K562 (cell line): Measurements from ENCODE around the gene PGPEP1. TPM values are rescaled to one million over a fixed set of nuclear protein-coding genes. Genes with fewer than 3 reads are reported as not detected.

Source experiments
- FOXK1 ChIP-seq: sonication (generic); formaldehyde crosslinking; IDR thresholded peaks from 2 replicates; pipeline ENCODE4 v1.8.0; 2022; ENCODE audit warnings: missing genetic modification reagents, mild to moderate bottlenecking, borderline replicate concordance
- GTF2A2 ChIP-seq: IDR thresholded peaks from 2 replicates; pipeline ENCODE4 v1.6.1; 2016; ENCODE audit warnings: mild to moderate bottlenecking, missing genetic modification characterization, missing compliant biosample characterization
- HNRNPH1 ChIP-seq: fragments of 200-400 bp; formaldehyde crosslinking; optimal IDR thresholded peaks from 2 replicates; pipeline ENCODE3; 2017; ENCODE audit warnings: low read depth, mild to moderate bottlenecking, low read length, moderate library complexity
- MAFG ChIP-seq: fragments of 450-650 bp; conservative IDR thresholded peaks from 2 replicates; pipeline ENCODE4 v1.6.1; 2016; ENCODE audit warnings: missing genetic modification characterization, missing compliant biosample characterization
- MTA1 ChIP-seq: fragments of 450-650 bp; IDR thresholded peaks from 2 replicates; pipeline ENCODE4 v1.6.1; 2017; ENCODE audit warnings: borderline replicate concordance
- MTA2 ChIP-seq: fragments of 450-650 bp; IDR thresholded peaks from 2 replicates; pipeline ENCODE4 v1.6.1; 2016; ENCODE audit warnings: low read depth
- POLR2AphosphoS5 ChIP-seq: IDR thresholded peaks from 2 replicates; pipeline ENCODE4 v1.6.1; 2011; ENCODE audit warnings: mild to moderate bottlenecking, low read depth, low read length, moderate library complexity; ENCODE audit not compliant: control insufficient read depth, insufficient read depth
- POLR2B ChIP-seq: fragments of 450-650 bp; IDR thresholded peaks from 2 replicates; pipeline ENCODE4 v1.6.1; 2018; ENCODE audit warnings: low read depth; ENCODE audit not compliant: partially characterized antibody
- RBBP5 ChIP-seq: fragments of 200-600 bp; sonication (generic); IDR thresholded peaks from 2 replicates; pipeline ENCODE4 v1.6.1; 2012; ENCODE audit warnings: borderline replicate concordance, mild to moderate bottlenecking, low read length, control low read depth, inconsistent platforms; ENCODE audit not compliant: insufficient read depth, poor library complexity, severe bottlenecking
- SAFB2 ChIP-seq: fragments of 200-400 bp; formaldehyde crosslinking; IDR thresholded peaks from 2 replicates; pipeline ENCODE4 v1.6.1; 2018; ENCODE audit warnings: borderline replicate concordance, low read length, low read depth, moderate library complexity; ENCODE audit not compliant: severe bottlenecking
- SMAD3 ChIP-seq: fragments of 450-650 bp; formaldehyde crosslinking; conservative IDR thresholded peaks from 2 replicates; pipeline ENCODE4 v1.4.0; 2020; ENCODE audit warnings: mild to moderate bottlenecking
- SMARCB1 ChIP-seq: IDR thresholded peaks from 2 replicates; pipeline ENCODE4 v1.6.1; 2011; ENCODE audit warnings: improper control_type of control experiment, low read depth; ENCODE audit not compliant: insufficient read length
- SOX6 ChIP-seq: fragments of 450-650 bp; IDR thresholded peaks from 2 replicates; pipeline ENCODE4 v1.6.1; 2014; ENCODE audit warnings: mild to moderate bottlenecking
- TAF7 ChIP-seq: fragments of 450-650 bp; IDR thresholded peaks from 2 replicates; pipeline ENCODE4 v1.6.1; 2016; ENCODE audit warnings: missing genetic modification characterization, missing compliant biosample characterization
- TCFL5 ChIP-seq: fragments of 250-450 bp; sonication (Bioruptor Pico); conservative IDR thresholded peaks from 2 replicates; pipeline ENCODE4 v1.6.1; 2021; ENCODE audit warnings: mild to moderate bottlenecking, moderate library complexity, matching md5 sums
- VEZF1 ChIP-seq: fragments of 200-800 bp; sonication (Bioruptor generic); IDR thresholded peaks from 2 replicates; pipeline ENCODE4 v1.6.1; 2017; ENCODE audit warnings: missing genetic modification characterization, missing compliant biosample characterization
- ZNF165 ChIP-seq: fragments of 250-450 bp; sonication (Bioruptor Pico); IDR thresholded peaks from 2 replicates; pipeline ENCODE4 v1.4.0; 2020; ENCODE audit warnings: borderline replicate concordance
- ZNF518B ChIP-seq: fragments of 250-450 bp; sonication (Bioruptor Pico); IDR thresholded peaks from 2 replicates; pipeline ENCODE4 v1.5.0; 2021; ENCODE audit warnings: mild to moderate bottlenecking, moderate library complexity
- ZNF639 ChIP-seq, 2 experiments: fragments of 200-800 bp in 1 of 2; sonication (Bioruptor generic) in 1 of 2; sonication (generic) in 1 of 2; formaldehyde crosslinking in 1 of 2; IDR thresholded peaks in 1 of 2; conservative IDR thresholded peaks in 1 of 2; 2 replicates each; pipeline versions ENCODE4 v1.5.0 to v1.6.1; 2016 to 2020; ENCODE audit warnings: missing compliant biosample characterization in 1 of 2, missing genetic modification characterization in 1 of 2, missing genetic modification reagents in 1 of 2
- ZSCAN29 ChIP-seq: fragments of 450-650 bp; IDR thresholded peaks from 2 replicates; pipeline ENCODE4 v1.6.1; 2017
- polyA plus RNA-seq, 8 experiments: library from polyadenylated mRNA; depleted of rRNA in 4 of 8; stranded (reverse) in 5 of 8; unstranded in 3 of 8; fragments of >200 nt; fragmentation: Nextera tagmentation in 2 of 8; fragmentation: Illumina TruSeq in 1 of 8; extraction: Ambion mirVana in 2 of 8; extraction: Trizol in 1 of 8; gene quantifications; 2 replicates each; pipeline versions ENCODE4 v1.2.1 to v1.2.3, GENCODE V29; 2011 to 2014; ENCODE audit warnings: inconsistent platforms in 1 of 8, missing spikeins in 1 of 8
- total RNA-seq, 7 experiments: library from RNA; depleted of rRNA in 6 of 7; stranded (reverse); fragments of >200 nt in 6 of 7; fragmentation: Illumina TruSeq in 2 of 7; extraction: Trizol in 2 of 7; gene quantifications; 2 replicates each; pipeline versions ENCODE4 v1.2.1 to v1.2.3, GENCODE V29; 2011 to 2021; ENCODE audit warnings: low replicate concordance in 1 of 7

PGPEP1 gene
- total and polyA plus RNA-seq, 9 of the 15 experiments (the other 6 are each of a cell fraction or from before 2014, with no cell fraction given): 10.0 to 69.6 (median 33.5) TPM

- peak; percentile 41; the same call in 1 of the 2 replicates for TF ChIP-seq TAF7
- TF ChIP-seq ZSCAN29: no peak; the same call in 1 of the 2 replicates
- peak; percentile 59; the same call in 1 of the 2 replicates for TF ChIP-seq SMAD3
- TF ChIP-seq HNRNPH1: no peak
- no peak for TF ChIP-seq ZNF518B (CRISPR knock-in tag)
- TF ChIP-seq VEZF1 (CRISPR knock-in tag): peak; percentile 99; the same call in 1 of the 2 replicates
- TF ChIP-seq ZNF639 (CRISPR knock-in tag; conservative IDR thresholded peaks at IDR 0.05 in 1 of 2, IDR thresholded peaks at IDR 0.05 in 1 of 2): no peak
- no peak for TF ChIP-seq SAFB2
- 0 out of 2 replicates have a peak, but pooled peaks have one; percentile 58 for TF ChIP-seq ZNF165 (CRISPR knock-in tag)
- TF ChIP-seq TCFL5 (CRISPR knock-in tag): no peak
- no peak for TF ChIP-seq GTF2A2 (tag)
- peak; percentile 86; the same call in 1 of the 2 replicates for TF ChIP-seq MTA1
- TF ChIP-seq POLR2B: peak; percentile 72
- peak; percentile 61 for TF ChIP-seq MAFG (tag)
- TF ChIP-seq SOX6: peak; percentile 83
- TF ChIP-seq MTA2: peak; percentile 92
- TF ChIP-seq SMARCB1: no peak
- 0 out of 2 replicates have a peak, but pooled peaks have one; percentile 63 for TF ChIP-seq FOXK1
- peak; percentile 87 for TF ChIP-seq RBBP5
- TF ChIP-seq POLR2AphosphoS5: peak; percentile 92
Measured at GRCh38 chr19:18373892-18374629, 33.7 kb downstream of the PGPEP1 start (continued).
